Nephron (organoid): ENCODE measurements around the gene RASGRF2.
A peak's percentile ranks its signal among the peaks of the same experiment; 100 is the strongest.

Source experiments
- H3K27ac Mint-ChIP-seq, 3 experiments: 2 replicates each; pipeline ENCODE4 v1.8.0; 2020; ENCODE audit warnings: mixed read lengths in 3 of 3, mild to moderate bottlenecking in 2 of 3, moderate library complexity in 1 of 3
- H3K27me3 Mint-ChIP-seq: 2 replicates; pipeline ENCODE4 v1.8.0; 2021; ENCODE audit warnings: low read depth, mild to moderate bottlenecking, moderate library complexity, mixed read lengths
- H3K36me3 Mint-ChIP-seq: 2 replicates; pipeline ENCODE4 v1.8.0; 2020; ENCODE audit warnings: low read depth, mixed read lengths
- H3K4me1 Mint-ChIP-seq: 2 replicates; pipeline ENCODE4 v1.8.0; 2020; ENCODE audit warnings: mixed read lengths
- H3K4me3 Mint-ChIP-seq, 3 experiments: 2 replicates each; pipeline ENCODE4 v1.8.0; 2020; ENCODE audit warnings: mild to moderate bottlenecking in 3 of 3, mixed read lengths in 3 of 3, moderate library complexity in 2 of 3
- H3K9me3 Mint-ChIP-seq: 2 replicates; pipeline ENCODE4 v1.8.0; 2020; ENCODE audit warnings: mixed read lengths
- CTCF ChIP-seq, 3 experiments: fragments of 200-600 bp; sonication (generic); IDR thresholded peaks; one replicate each; pipeline ENCODE4 v1.5.0; 2021; ENCODE audit warnings: antibody characterized with exemption in 3 of 3; ENCODE audit not compliant: unreplicated experiment in 3 of 3

Gene RASGRF2

GRCh38 chr5:81161012-81161601, 200.9 kb downstream of the RASGRF2 start:
- H3K27ac Mint-ChIP-seq = peak overlapping the region in 1 of 3 experiments; percentile 4
- H3K36me3 Mint-ChIP-seq = no peaks in the 10 kb centered on the region
- no peak for TF ChIP-seq CTCF (IDR thresholded peaks at IDR 0.05; ENCODE audit: unreplicated experiment in 3 of 3)
- no peak overlapping the region for H3K4me3 Mint-ChIP-seq
- no peaks in the 10 kb centered on the region for H3K27me3 Mint-ChIP-seq
- peaks cover 8% of the 10 kb centered on the region for H3K4me1 Mint-ChIP-seq
- peaks cover 6% of the 10 kb centered on the region for H3K9me3 Mint-ChIP-seq

- H3K27me3 Mint-ChIP-seq = no peaks in the 10 kb centered on the region
- H3K9me3 Mint-ChIP-seq = peaks cover 1% of the 10 kb centered on the region
- no peak overlapping the region for H3K27ac Mint-ChIP-seq
- no peaks in the 10 kb centered on the region for H3K36me3 Mint-ChIP-seq
- no peak overlapping the region for H3K4me3 Mint-ChIP-seq
- no peak for TF ChIP-seq CTCF (IDR thresholded peaks at IDR 0.05; ENCODE audit: unreplicated experiment in 3 of 3)
- H3K4me1 Mint-ChIP-seq = peaks cover 8% of the 10 kb centered on the region
Observed at GRCh38 chr5:81162501-81162900, 202.3 kb downstream of the RASGRF2 start.

- Mint-ChIP-seq H3K27ac (no peak overlapping the region), H3K4me1 (peaks cover 14% of the 10 kb centered on the region), H3K36me3 (no peaks in the 10 kb centered on the region), H3K27me3 (no peaks in the 10 kb centered on the region), H3K9me3 (no peaks in the 10 kb centered on the region), H3K4me3 (no peak overlapping the region)
- TF ChIP-seq CTCF (IDR thresholded peaks at IDR 0.05; ENCODE audit: unreplicated experiment in 3 of 3) = no peak
Observed at GRCh38 chr5:81163651-81164050, 203.5 kb downstream of the RASGRF2 start.

- Mint-ChIP-seq H3K4me3 (no peak overlapping the region), H3K27me3 (no peaks in the 10 kb centered on the region), H3K4me1 (peaks cover 13% of the 10 kb centered on the region), H3K36me3 (no peaks in the 10 kb centered on the region), H3K27ac (no peak overlapping the region), H3K9me3 (no peaks in the 10 kb centered on the region)
- no peak for TF ChIP-seq CTCF (IDR thresholded peaks at IDR 0.05; ENCODE audit: unreplicated experiment in 3 of 3)
Observed at GRCh38 chr5:81164476-81164875, 204.3 kb downstream of the RASGRF2 start.

GRCh38 chr5:81164936-81165335, 204.8 kb downstream of the RASGRF2 start:
- Mint-ChIP-seq H3K9me3 (no peaks in the 10 kb centered on the region), H3K27me3 (peaks cover 4% of the 10 kb centered on the region), H3K4me1 (peaks cover 9% of the 10 kb centered on the region), H3K4me3 (no peak overlapping the region), H3K36me3 (no peaks in the 10 kb centered on the region), H3K27ac (no peak overlapping the region)
- no peak for TF ChIP-seq CTCF (IDR thresholded peaks at IDR 0.05; ENCODE audit: unreplicated experiment in 3 of 3)

- Mint-ChIP-seq H3K9me3 (no peaks in the 10 kb centered on the region), H3K4me3 (no peak overlapping the region), H3K4me1 (peaks cover 9% of the 10 kb centered on the region), H3K36me3 (no peaks in the 10 kb centered on the region), H3K27me3 (peaks cover 8% of the 10 kb centered on the region), H3K27ac (no peak overlapping the region)
- peak; percentile 50 to 64 (median 55) for TF ChIP-seq CTCF (IDR thresholded peaks at IDR 0.05; ENCODE audit: unreplicated experiment in 3 of 3)
Observed at GRCh38 chr5:81165493-81166119, 205.4 kb downstream of the RASGRF2 start.
